HepG2 (cell line): ENCODE results near the gene TIPRL. TPM values are rescaled to one million over a fixed set of nuclear protein-coding genes. Genes with fewer than 3 reads are reported as not detected.

Experiments used
- HINFP ChIP-seq: sonication (generic); formaldehyde crosslinking; IDR thresholded peaks from 2 replicates; pipeline ENCODE4 v1.4.0; 2020; ENCODE audit warnings: low read depth, mild to moderate bottlenecking, missing genetic modification reagents
- JUND ChIP-seq: sonication (generic); formaldehyde crosslinking; IDR thresholded peaks from 2 replicates; pipeline ENCODE4 v1.8.0; 2022; ENCODE audit warnings: mild to moderate bottlenecking, missing genetic modification reagents
- SNAI1 ChIP-seq: sonication (generic); formaldehyde crosslinking; IDR thresholded peaks from 2 replicates; pipeline ENCODE4 v1.5.0; 2020; ENCODE audit warnings: mild to moderate bottlenecking, missing genetic modification reagents, borderline replicate concordance
- SNRNP70 ChIP-seq: fragments of 200-400 bp; formaldehyde crosslinking; IDR thresholded peaks from 2 replicates; pipeline ENCODE4 v1.6.1; 2017; ENCODE audit warnings: mild to moderate bottlenecking, low read depth, low read length, moderate library complexity
- TRIM24 ChIP-seq: sonication (generic); formaldehyde crosslinking; IDR thresholded peaks from 2 replicates; pipeline ENCODE4 v1.8.0; 2022; ENCODE audit warnings: mild to moderate bottlenecking, missing genetic modification reagents
- ZNF264 ChIP-seq: sonication (generic); formaldehyde crosslinking; IDR thresholded peaks from 2 replicates; pipeline ENCODE4 v1.4.0; 2020; ENCODE audit warnings: missing genetic modification reagents
- ZNF333 ChIP-seq: sonication (generic); formaldehyde crosslinking; IDR thresholded peaks from 2 replicates; pipeline ENCODE4 v1.4.0; 2020; ENCODE audit warnings: mild to moderate bottlenecking, missing genetic modification reagents, borderline replicate concordance
- ZNF337 ChIP-seq: sonication (generic); formaldehyde crosslinking; IDR thresholded peaks from 2 replicates; pipeline ENCODE4 v1.5.1; 2020; ENCODE audit warnings: missing genetic modification reagents, low read depth, mild to moderate bottlenecking, borderline replicate concordance
- ZNF367 ChIP-seq: sonication (generic); formaldehyde crosslinking; IDR thresholded peaks from 2 replicates; pipeline ENCODE4 v1.4.0; 2020; ENCODE audit warnings: missing genetic modification reagents, borderline replicate concordance
- ZNF556 ChIP-seq: sonication (generic); formaldehyde crosslinking; IDR thresholded peaks from 2 replicates; pipeline ENCODE4 v1.4.0; 2020; ENCODE audit warnings: mild to moderate bottlenecking, missing genetic modification reagents, borderline replicate concordance
- ZNF639 ChIP-seq: conservative IDR thresholded peaks from 2 replicates; pipeline ENCODE4 v1.6.1; 2018; ENCODE audit warnings: missing genetic modification reagents
- ZNF687 ChIP-seq: sonication (generic); formaldehyde crosslinking; IDR thresholded peaks from 2 replicates; pipeline ENCODE4 v1.5.1; 2020; ENCODE audit warnings: mild to moderate bottlenecking, missing genetic modification reagents, moderate library complexity
- ZNF747 ChIP-seq: sonication (generic); formaldehyde crosslinking; IDR thresholded peaks from 2 replicates; pipeline ENCODE4 v1.8.1; 2023; ENCODE audit warnings: missing genetic modification reagents, mild to moderate bottlenecking, borderline replicate concordance
- ZNF784 ChIP-seq: sonication (generic); formaldehyde crosslinking; IDR thresholded peaks from 2 replicates; pipeline ENCODE4 v1.5.1; 2020; ENCODE audit warnings: missing genetic modification reagents, mild to moderate bottlenecking, borderline replicate concordance
- polyA plus RNA-seq, 8 experiments: library from polyadenylated mRNA; depleted of rRNA in 3 of 8; stranded (reverse) in 7 of 8; unstranded in 1 of 8; fragments of >200 nt; fragmentation: Illumina TruSeq in 4 of 8; extraction: Trizol in 4 of 8; gene quantifications; 2 replicates each; pipeline versions ENCODE4 v1.2.1 to v1.2.3, GENCODE V29; 2011 to 2016; ENCODE audit warnings: low read depth in 4 of 8, missing spikeins in 1 of 8, mixed read lengths in 1 of 8; ENCODE audit not compliant: insufficient read depth in 1 of 8
- total RNA-seq, 5 experiments: library from RNA; depleted of rRNA; stranded (reverse); fragments of >200 nt; fragmentation: Illumina TruSeq; extraction: Trizol; gene quantifications; 2 replicates each; pipeline ENCODE4 v1.2.3, GENCODE V29; 2016; ENCODE audit warnings: low read depth in 1 of 5

Gene TIPRL
- total and polyA plus RNA-seq, 2 of the 13 experiments (the other 11 are each of a cell fraction or from before 2014, with no cell fraction given) = 10.1 to 22.8 TPM

- no peak for TF ChIP-seq ZNF687 (CRISPR knock-in tag)
- no peak for TF ChIP-seq JUND (CRISPR knock-in tag)
- TF ChIP-seq TRIM24 (CRISPR knock-in tag) = no peak
- no peak for TF ChIP-seq ZNF747
- TF ChIP-seq ZNF367 = no peak
- no peak for TF ChIP-seq SNAI1 (CRISPR knock-in tag)
- TF ChIP-seq ZNF337 (CRISPR knock-in tag) = no peak
- no peak for TF ChIP-seq ZNF264 (CRISPR knock-in tag)
- TF ChIP-seq ZNF784 (CRISPR knock-in tag) = no peak
- TF ChIP-seq ZNF556 (CRISPR knock-in tag) = no peak
- TF ChIP-seq HINFP = no peak
- TF ChIP-seq ZNF639 (CRISPR knock-in tag) = no peak
- TF ChIP-seq ZNF333 (CRISPR knock-in tag) = no peak
- no peak for TF ChIP-seq SNRNP70
Observed at GRCh38 chr1:168218658-168219057, 39.9 kb downstream of the TIPRL start (continued).
